ENCODE results near the gene CALHM4. TPM values are rescaled to one million over a fixed set of nuclear protein-coding genes. Genes with fewer than 3 reads are reported as not detected.

The CALHM4 gene
- total and polyA plus RNA-seq, 12 donors, result 0.09 to 0.26 (median 0.22) TPM; not detected in 9

- intact Hi-C loops (cut with DNase I), result loop anchor here in 1 of 10 donors (10.0 kb wide), 1 partner anchor 86 kb away; the partner anchor contains the start of gene ZUP1
- ATAC-seq (no peak), DNase-seq (no peak)
- Histone ChIP-seq H3K4me1 (peaks cover 0 to 39% (median 20%) of the 10 kb centered on the region in 9 donors), H3K4me3 (no peak overlapping the region), H3K27ac (no peak overlapping the region), H3K36me3 (peaks cover 0 to 73% (median 0%) of the 10 kb centered on the region in 9 donors), H3K9me3 (no peaks in the 10 kb centered on the region), H3K27me3 (no peaks in the 10 kb centered on the region)
- TF ChIP-seq CTCF (IDR thresholded peaks at IDR 0.05), result no peak
Measured at GRCh38 chr6:116578335-116578734, 24.8 kb downstream of the CALHM4 start.

DNA sequence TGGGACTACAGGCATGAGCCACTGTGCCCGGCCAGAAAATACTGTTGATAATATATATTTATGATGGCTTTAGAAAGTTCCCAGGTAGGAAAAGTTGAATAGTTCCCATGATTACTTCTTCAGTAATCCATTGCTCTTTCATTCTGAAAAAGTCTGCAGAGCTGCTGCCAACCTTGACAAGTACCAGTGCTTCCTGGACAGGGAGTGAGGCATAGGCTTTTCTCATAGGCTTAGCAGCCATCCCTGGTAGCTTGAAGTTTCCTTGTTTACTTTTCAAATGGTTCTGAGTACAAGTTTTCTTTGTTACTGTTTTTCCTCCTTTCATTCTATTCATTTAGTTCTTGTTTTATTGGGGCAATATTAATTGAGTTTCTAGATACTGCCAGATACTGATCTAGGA lies 25.6 kb downstream of the CALHM4 start:
- Histone ChIP-seq H3K4me3 (no peak overlapping the region), H3K27me3 (no peaks in the 10 kb centered on the region), H3K36me3 (peaks cover 0 to 80% (median 5%) of the 10 kb centered on the region in 9 donors), H3K4me1 (peaks cover 0 to 31% (median 14%) of the 10 kb centered on the region in 9 donors), H3K27ac (no peak overlapping the region), H3K9me3 (no peaks in the 10 kb centered on the region)
- intact Hi-C loops (cut with DNase I), result loop anchor here in 1 of 10 donors (10.0 kb wide), 1 partner anchor 86 kb away; the partner anchor contains the start of gene ZUP1
- DNase-seq (no peak), ATAC-seq (peak in 1 of 8 donors; percentile 59)
- 85 to 87% methylated on average over 1 of the region's 1 CpG for WGBS, 2 donors
- no peak for TF ChIP-seq CTCF (IDR thresholded peaks at IDR 0.05)

DNA sequence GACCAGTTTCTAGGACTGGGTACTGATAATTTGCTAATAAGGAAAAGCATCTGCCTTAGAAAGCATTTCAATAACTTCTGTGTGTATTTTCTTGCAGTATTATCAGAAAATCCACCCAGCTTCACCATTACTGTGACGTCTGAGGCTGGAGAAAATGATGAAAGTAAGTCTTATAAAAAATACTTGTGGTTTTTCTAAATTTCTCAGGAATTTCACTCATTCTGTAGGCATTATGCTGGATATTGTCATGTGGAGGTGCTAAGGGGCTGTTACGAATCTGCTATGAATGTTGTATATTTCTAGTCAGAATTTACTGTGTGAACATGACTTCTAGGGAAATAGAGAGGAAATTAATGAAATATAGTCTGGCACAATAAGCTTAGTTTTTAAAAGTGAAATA lies 26.6 kb downstream of the CALHM4 start:
- Histone ChIP-seq H3K27ac (no peak overlapping the region), H3K4me3 (no peak overlapping the region), H3K27me3 (no peaks in the 10 kb centered on the region), H3K36me3 (peaks cover 0 to 90% (median 14%) of the 10 kb centered on the region in 9 donors), H3K9me3 (no peaks in the 10 kb centered on the region), H3K4me1 (peaks cover 0 to 28% (median 14%) of the 10 kb centered on the region in 9 donors)
- ATAC-seq (no peak), DNase-seq (no peak)
- 83 to 89% methylated on average over 2 of the region's 2 CpGs for WGBS, 2 donors
- intact Hi-C loops (cut with DNase I), result no loop called here
- TF ChIP-seq CTCF (IDR thresholded peaks at IDR 0.05), result no peak

- Histone ChIP-seq H3K4me1 (no peaks in the 10 kb centered on the region), H3K27me3 (no peaks in the 10 kb centered on the region), H3K9me3 (no peaks in the 10 kb centered on the region), H3K36me3 (peaks cover 0 to 99% (median 35%) of the 10 kb centered on the region in 9 donors), H3K4me3 (no peak overlapping the region), H3K27ac (no peak overlapping the region)
- DNase-seq (no peak), ATAC-seq (no peak)
- intact Hi-C loops (cut with DNase I), result no loop called here
- TF ChIP-seq CTCF (IDR thresholded peaks at IDR 0.05), result no peak
Measured at GRCh38 chr6:116586276-116586675, 32.7 kb downstream of the CALHM4 start.

Measured in heart right ventricle (tissue), 16 donors.